SK-N-SH (cell line): Measurements from ENCODE around the gene ASH1L. TPM values are rescaled to one million over a fixed set of nuclear protein-coding genes. Genes with fewer than 3 reads are reported as not detected.
"Not testable (repeated sequence)": the region's sequence is repeated elsewhere in the genome, so short reads cannot be mapped to it uniquely, and the experiment has no call there.

Source experiments
- CTCF ChIA-PET: fragments of 300-600, 350-600 bp; formaldehyde crosslinking; extraction: SDS; loops from one replicate; lab custom pipeline; 2021; lab: Yijun Ruan, JAX
- POLR2A ChIA-PET: fragments of 350-600 bp; sonication (Branson Sonifier 250); formaldehyde crosslinking; extraction: SDS; loops from one replicate; lab custom pipeline; 2020; ENCODE audit warnings: antibody characterized with exemption, inconsistent platforms; lab: Yijun Ruan, JAX
- DNase-seq: peaks from one replicate; pipeline ENCODE4 v3.0.0; 2012
- H2AFZ ChIP-seq: fragments of 200-600 bp; sonication (generic); 2 replicates; pipeline ENCODE4 v1.8.1; 2016; ENCODE audit warnings: antibody characterized with exemption, mild to moderate bottlenecking, low read depth
- H3F3A ChIP-seq: fragments of 200-600 bp; sonication (generic); replicated peaks from 2 replicates; pipeline ENCODE3; 2016; ENCODE audit warnings: antibody characterized with exemption, mild to moderate bottlenecking; ENCODE audit not compliant: insufficient read depth
- H3K27ac ChIP-seq, 2 experiments: fragments of 200-500 bp in 1 of 2; fragments of 200-600 bp in 1 of 2; sonication (Bioruptor generic) in 1 of 2; sonication (generic), shearing (Covaris generic) in 1 of 2; 2 replicates each; pipeline versions ENCODE4 v1.5.1 to v1.6.1; 2014 to 2016; ENCODE audit warnings: low read depth in 2 of 2, inconsistent platforms in 1 of 2, low read length in 1 of 2, mild to moderate bottlenecking in 1 of 2, mixed read lengths in 1 of 2
- H3K27me3 ChIP-seq: fragments of 200-600 bp; sonication (generic), shearing (Covaris generic); 2 replicates; pipeline ENCODE4 v1.6.1; 2016; ENCODE audit warnings: mixed run types; ENCODE audit not compliant: insufficient read depth
- H3K36me3 ChIP-seq, 2 experiments: fragments of 200-500 bp in 1 of 2; fragments of 200-600 bp in 1 of 2; sonication (Bioruptor generic) in 1 of 2; sonication (generic) in 1 of 2; replicated peaks in 1 of 2; 2 replicates each; pipeline versions ENCODE3 to v1.5.1; 2014 to 2016; ENCODE audit warnings: low read length in 1 of 2, mild to moderate bottlenecking in 1 of 2; ENCODE audit not compliant: insufficient read depth in 2 of 2, control insufficient read depth in 1 of 2
- H3K4me1 ChIP-seq, 2 experiments: fragments of 200-500 bp in 1 of 2; fragments of 200-600 bp in 1 of 2; sonication (Bioruptor generic) in 1 of 2; sonication (generic), shearing (Covaris generic) in 1 of 2; 2 replicates each; pipeline versions ENCODE4 v1.5.1 to v1.6.1; 2014 to 2016; ENCODE audit warnings: low read depth in 1 of 2, low read length in 1 of 2, mixed run types in 1 of 2; ENCODE audit not compliant: insufficient read depth in 2 of 2, control insufficient read depth in 1 of 2
- H3K4me2 ChIP-seq: fragments of 200-600 bp; sonication (generic), shearing (Covaris generic); 2 replicates; pipeline ENCODE4 v1.6.1; 2017; ENCODE audit warnings: mixed run types
- H3K4me3 ChIP-seq, 2 experiments: fragments of 200-500 bp in 1 of 2; fragments of 200-600 bp in 1 of 2; sonication (Bioruptor generic) in 1 of 2; sonication (generic), shearing (Covaris generic) in 1 of 2; 2 replicates each; pipeline versions ENCODE4 v1.5.1 to v1.8.1; 2014 to 2016; ENCODE audit warnings: low read depth in 2 of 2, inconsistent platforms in 1 of 2, low read length in 1 of 2, mild to moderate bottlenecking in 1 of 2, mixed read lengths in 1 of 2, moderate library complexity in 1 of 2
- H3K79me2 ChIP-seq: fragments of 200-600 bp; sonication (generic); 2 replicates; pipeline ENCODE4 v1.8.1; 2017; ENCODE audit warnings: mild to moderate bottlenecking; ENCODE audit not compliant: insufficient read depth
- H3K9ac ChIP-seq: fragments of 200-600 bp; sonication (generic); 2 replicates; pipeline ENCODE4 v1.6.1; 2017; ENCODE audit warnings: mixed run types
- H3K9me2 ChIP-seq: fragments of 200-600 bp; sonication (generic); 2 replicates; pipeline ENCODE4 v1.6.1; 2017; ENCODE audit warnings: mixed run types
- H3K9me3 ChIP-seq: fragments of 200-600 bp; sonication (generic); 2 replicates; pipeline ENCODE4 v1.6.1; 2017; ENCODE audit warnings: mixed run types, mild to moderate bottlenecking, moderate library complexity
- H4K20me1 ChIP-seq: fragments of 200-600 bp; sonication (generic); 2 replicates; pipeline ENCODE4 v1.6.1; 2017; ENCODE audit warnings: mild to moderate bottlenecking, mixed run types; ENCODE audit not compliant: insufficient read depth
- CHD2 ChIP-seq: fragments of 150-350 bp; IDR thresholded peaks from 2 replicates; pipeline ENCODE4 v1.6.1; 2018; ENCODE audit warnings: low read length; ENCODE audit not compliant: partially characterized antibody
- EZH2phosphoT487 ChIP-seq: fragments of 200-600 bp; sonication (generic); IDR thresholded peaks from 2 replicates; pipeline ENCODE4 v1.6.1; 2017; ENCODE audit warnings: low read depth, mixed run types, mild to moderate bottlenecking, antibody characterized with exemption, moderate library complexity, borderline replicate concordance
- FOXJ3 ChIP-seq: sonication (generic); formaldehyde crosslinking; IDR thresholded peaks from 2 replicates; pipeline ENCODE4 v1.5.1; 2020; ENCODE audit warnings: mild to moderate bottlenecking, missing genetic modification reagents
- FOXM1 ChIP-seq: IDR thresholded peaks from 2 replicates; pipeline ENCODE4 v1.4.0; 2012; ENCODE audit warnings: low read depth, mild to moderate bottlenecking
- GABPA ChIP-seq: IDR thresholded peaks from 2 replicates; pipeline ENCODE4 v1.4.0; 2012; ENCODE audit warnings: low read depth, mild to moderate bottlenecking
- JUND ChIP-seq: IDR thresholded peaks from 2 replicates; pipeline ENCODE4 v1.4.0; 2012
- MAX ChIP-seq: IDR thresholded peaks from 2 replicates; pipeline ENCODE4 v1.4.0; 2012; ENCODE audit warnings: low read depth
- NFIC ChIP-seq: IDR thresholded peaks from 2 replicates; pipeline ENCODE4 v1.4.0; 2012; ENCODE audit warnings: borderline replicate concordance
- PBX3 ChIP-seq: IDR thresholded peaks from 2 replicates; pipeline ENCODE4; 2012
- POLR2AphosphoS5 ChIP-seq: IDR thresholded peaks from 2 replicates; pipeline ENCODE4 v1.6.1; 2012; ENCODE audit warnings: low read depth, low read length
- RCOR1 ChIP-seq: fragments of 150-350 bp; IDR thresholded peaks from 2 replicates; pipeline ENCODE4 v1.6.1; 2017; ENCODE audit warnings: antibody characterized with exemption, low read length
- RXRA ChIP-seq: IDR thresholded peaks from 2 replicates; pipeline ENCODE4 v1.4.0; 2012; ENCODE audit warnings: low read depth, mild to moderate bottlenecking, borderline replicate concordance
- SIN3A ChIP-seq: IDR thresholded peaks from 2 replicates; pipeline ENCODE4 v1.6.1; 2012; ENCODE audit warnings: low read depth, mild to moderate bottlenecking, low read length, moderate library complexity, borderline replicate concordance
- TAF1 ChIP-seq: IDR thresholded peaks from 2 replicates; pipeline ENCODE4 v1.6.1; 2012; ENCODE audit warnings: low read depth, mild to moderate bottlenecking, low read length, moderate library complexity, borderline replicate concordance
- TCF12 ChIP-seq: IDR thresholded peaks from 2 replicates; pipeline ENCODE4 v1.4.0; 2012
- TEAD4 ChIP-seq: IDR thresholded peaks from 2 replicates; pipeline ENCODE4 v1.4.0; 2012; ENCODE audit warnings: mild to moderate bottlenecking, borderline replicate concordance; ENCODE audit not compliant: insufficient read depth
- USF1 ChIP-seq: IDR thresholded peaks from 2 replicates; pipeline ENCODE4 v1.4.0; 2012; ENCODE audit warnings: low read depth, borderline replicate concordance
- YY1 ChIP-seq: IDR thresholded peaks from 2 replicates; pipeline ENCODE4 v1.4.0; 2012; ENCODE audit warnings: low read depth, mild to moderate bottlenecking
- WGBS: methylation state at CpG from one replicate; pipeline ENCODE4 v1.1.6; 2017; ENCODE audit warnings: low lambda C conversion rate; 5-methylcytosine and 5-hydroxymethylcytosine counted together
- polyA plus RNA-seq, 3 experiments: library from polyadenylated mRNA; depleted of rRNA; stranded (reverse); fragments of >200 nt; gene quantifications; 2 replicates each; pipeline ENCODE4 v1.2.3, GENCODE V29; 2012
- TF ChIP-seq, protein P1 (sequence below): fragments of 200-600 bp; sonication (generic); IDR thresholded peaks from 2 replicates; pipeline ENCODE4 v1.6.1; 2017; ENCODE audit warnings: antibody characterized with exemption, mild to moderate bottlenecking, moderate library complexity

ASH1L gene
- polyA plus RNA-seq, 1 of the 3 experiments (the other 2 are of a cell fraction), result 13.4 TPM

GRCh38 chr1:155451199-155451598, 111.4 kb downstream of the ASH1L start:
- 94% methylated on average over 7 of the region's 7 CpGs for WGBS
- Histone ChIP-seq H3K4me3 (no peak overlapping the region), H3K4me2 (no peak overlapping the region), H3F3A (peaks cover 15% of the 10 kb centered on the region), H3K9me3 (no peaks in the 10 kb centered on the region), H3K36me3 (peaks cover 5 to 44% of the 10 kb centered on the region in 2 experiments), H2AFZ (no peak overlapping the region), H3K79me2 (peaks cover 18% of the 10 kb centered on the region; the same call in 1 of the 2 replicates), H3K27ac (no peak overlapping the region), H4K20me1 (no peaks in the 10 kb centered on the region), H3K9me2 (no peaks in the 10 kb centered on the region), H3K9ac (no peak overlapping the region), H3K27me3 (no peaks in the 10 kb centered on the region), H3K4me1 (peaks cover 10 to 13% of the 10 kb centered on the region in 2 experiments; a peak in 3 of 4 replicates)
- TF ChIP-seq TCF12, result no peak
- TF ChIP-seq TAF1, result no peak
- TF ChIP-seq CHD2, result no peak
- TF ChIP-seq, protein P1, sequence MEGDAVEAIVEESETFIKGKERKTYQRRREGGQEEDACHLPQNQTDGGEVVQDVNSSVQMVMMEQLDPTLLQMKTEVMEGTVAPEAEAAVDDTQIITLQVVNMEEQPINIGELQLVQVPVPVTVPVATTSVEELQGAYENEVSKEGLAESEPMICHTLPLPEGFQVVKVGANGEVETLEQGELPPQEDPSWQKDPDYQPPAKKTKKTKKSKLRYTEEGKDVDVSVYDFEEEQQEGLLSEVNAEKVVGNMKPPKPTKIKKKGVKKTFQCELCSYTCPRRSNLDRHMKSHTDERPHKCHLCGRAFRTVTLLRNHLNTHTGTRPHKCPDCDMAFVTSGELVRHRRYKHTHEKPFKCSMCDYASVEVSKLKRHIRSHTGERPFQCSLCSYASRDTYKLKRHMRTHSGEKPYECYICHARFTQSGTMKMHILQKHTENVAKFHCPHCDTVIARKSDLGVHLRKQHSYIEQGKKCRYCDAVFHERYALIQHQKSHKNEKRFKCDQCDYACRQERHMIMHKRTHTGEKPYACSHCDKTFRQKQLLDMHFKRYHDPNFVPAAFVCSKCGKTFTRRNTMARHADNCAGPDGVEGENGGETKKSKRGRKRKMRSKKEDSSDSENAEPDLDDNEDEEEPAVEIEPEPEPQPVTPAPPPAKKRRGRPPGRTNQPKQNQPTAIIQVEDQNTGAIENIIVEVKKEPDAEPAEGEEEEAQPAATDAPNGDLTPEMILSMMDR, result no peak
- TF ChIP-seq GABPA, result no peak
- TF ChIP-seq FOXJ3 (CRISPR knock-in tag), result no peak
- TF ChIP-seq NFIC, result no peak
- no peak for TF ChIP-seq USF1
- TF ChIP-seq FOXM1, result no peak
- TF ChIP-seq YY1, result no peak
- TF ChIP-seq TEAD4, result no peak
- no peak for TF ChIP-seq MAX
- no peak for TF ChIP-seq RXRA
- TF ChIP-seq RCOR1, result no peak
- TF ChIP-seq SIN3A, result no peak
- no peak for TF ChIP-seq POLR2AphosphoS5
- no peak for TF ChIP-seq PBX3
- no peak for TF ChIP-seq JUND
- TF ChIP-seq EZH2phosphoT487, result no peak
- POLR2A ChIA-PET, result no interaction called here
- DNase-seq, result no peak
- CTCF ChIA-PET, result no interaction called here

GRCh38 chr1:155442431-155442830, 120.2 kb downstream of the ASH1L start:
- H3K4me3 ChIP-seq, H3K4me1 ChIP-seq, DNase-seq, H3K27me3 ChIP-seq, POLR2A ChIA-PET, H2AFZ ChIP-seq, H3F3A ChIP-seq, H4K20me1 ChIP-seq, H3K9me2 ChIP-seq, H3K9me3 ChIP-seq, H3K9ac ChIP-seq, H3K4me2 ChIP-seq, H3K27ac ChIP-seq, CTCF ChIA-PET, H3K79me2 ChIP-seq: not testable (repeated sequence)
- peaks cover 10 to 13% of the 10 kb centered on the region in 2 experiments for H3K36me3 ChIP-seq
- WGBS, result 97% methylated on average over 6 of the region's 6 CpGs
